Astrocyte (in vitro differentiated cells and primary cell): ENCODE measurements around the gene ADORA2A.

ENCODE experiments used
- CTCF ChIP-seq: IDR thresholded peaks from 2 replicates; pipeline ENCODE4 v1.5.1; 2011; ENCODE audit warnings: low read depth, mild to moderate bottlenecking, inconsistent platforms, low read length, moderate library complexity; ENCODE audit not compliant: insufficient read depth
- EZH2 ChIP-seq: IDR thresholded peaks from 2 replicates; pipeline ENCODE4 v1.6.1; 2012; ENCODE audit warnings: mild to moderate bottlenecking, low read length, inconsistent platforms; ENCODE audit not compliant: insufficient read depth

- TF ChIP-seq CTCF (no peak), EZH2 (no peak)
Measured at GRCh38 chr22:24465975-24466374, 38.6 kb downstream of the ADORA2A start.
